Mesendoderm (in vitro differentiated cells): ENCODE results near the gene P2RY4.
"Not testable (repeated sequence)": the region's sequence is repeated elsewhere in the genome, so short reads cannot be mapped to it uniquely, and the experiment has no call there.

Experiments
- DNase-seq: peaks from one replicate; pipeline ENCODE4 v3.0.0; 2013
- H2AK5ac ChIP-seq: 2 replicates; pipeline ENCODE4 v1.6.1; 2013; ENCODE audit warnings: low read length, inconsistent platforms
- H2BK120ac ChIP-seq: 2 replicates; pipeline ENCODE4 v1.6.1; 2013; ENCODE audit warnings: low read depth, mild to moderate bottlenecking, low read length, moderate library complexity, mixed read lengths
- H2BK15ac ChIP-seq: replicated peaks from 2 replicates; pipeline ENCODE4 v1.6.1; 2013; ENCODE audit warnings: low read depth, mild to moderate bottlenecking, moderate library complexity
- H2BK5ac ChIP-seq: 2 replicates; pipeline ENCODE4 v1.6.1; 2013; ENCODE audit warnings: low read length, inconsistent platforms
- H3K18ac ChIP-seq: 2 replicates; pipeline ENCODE4 v1.6.1; 2013; ENCODE audit warnings: mild to moderate bottlenecking, low read length, mixed read lengths
- H3K23ac ChIP-seq: one replicate; pipeline ENCODE4 v1.6.1; 2013; ENCODE audit warnings: low read length
- H3K27ac ChIP-seq: 2 replicates; pipeline ENCODE4 v1.5.1; 2013; ENCODE audit warnings: low read depth, mild to moderate bottlenecking, inconsistent platforms, low read length, moderate library complexity
- H3K27me3 ChIP-seq: 2 replicates; pipeline ENCODE4 v1.6.1; 2013; ENCODE audit warnings: low read length, control low read depth, mild to moderate bottlenecking, inconsistent platforms; ENCODE audit not compliant: insufficient read depth, poor library complexity
- H3K36me3 ChIP-seq: 2 replicates; pipeline ENCODE4 v1.6.1; 2013; ENCODE audit warnings: low read length, inconsistent platforms; ENCODE audit not compliant: control insufficient read depth, insufficient read depth
- H3K4ac ChIP-seq: one replicate; pipeline ENCODE4 v1.6.1; 2013; ENCODE audit warnings: low read depth, mild to moderate bottlenecking, low read length, moderate library complexity
- H3K4me1 ChIP-seq: 2 replicates; pipeline ENCODE4 v1.6.1; 2013; ENCODE audit warnings: low read depth, low read length, inconsistent platforms; ENCODE audit not compliant: control insufficient read depth
- H3K4me2 ChIP-seq: 2 replicates; pipeline ENCODE4 v1.6.1; 2013; ENCODE audit warnings: low read length
- H3K4me3 ChIP-seq: 2 replicates; pipeline ENCODE4 v1.5.1; 2013; ENCODE audit warnings: mild to moderate bottlenecking, low read length
- H3K56ac ChIP-seq: one replicate; pipeline ENCODE4 v1.6.1; 2013; ENCODE audit warnings: low read length
- H3K79me1 ChIP-seq: 2 replicates; pipeline ENCODE4 v1.6.1; 2013; ENCODE audit warnings: low read length, inconsistent platforms
- H3K79me2 ChIP-seq: 2 replicates; pipeline ENCODE4 v1.6.1; 2013; ENCODE audit warnings: mild to moderate bottlenecking, low read length; ENCODE audit not compliant: control insufficient read depth, insufficient read depth
- H3K9ac ChIP-seq: 2 replicates; pipeline ENCODE4 v1.6.1; 2013; ENCODE audit warnings: low read length, inconsistent platforms
- H4K5ac ChIP-seq: one replicate; pipeline ENCODE4 v1.6.1; 2013; ENCODE audit warnings: low read length
- H4K8ac ChIP-seq: one replicate; pipeline ENCODE4 v1.6.1; 2013; ENCODE audit warnings: low read depth, mild to moderate bottlenecking, control low read depth, low read length, moderate library complexity
- WGBS: extraction: QIAGEN DNeasy Blood & Tissue Kit; methylation state at CpG from one replicate; pipeline ENCODE4 v1.1.7; 2013; ENCODE audit warnings: low lambda C conversion rate, missing lambda C conversion rate; ENCODE audit not compliant: insufficient coverage; ENCODE audit errors: extremely low coverage; 5-methylcytosine and 5-hydroxymethylcytosine counted together

P2RY4 gene

DNA sequence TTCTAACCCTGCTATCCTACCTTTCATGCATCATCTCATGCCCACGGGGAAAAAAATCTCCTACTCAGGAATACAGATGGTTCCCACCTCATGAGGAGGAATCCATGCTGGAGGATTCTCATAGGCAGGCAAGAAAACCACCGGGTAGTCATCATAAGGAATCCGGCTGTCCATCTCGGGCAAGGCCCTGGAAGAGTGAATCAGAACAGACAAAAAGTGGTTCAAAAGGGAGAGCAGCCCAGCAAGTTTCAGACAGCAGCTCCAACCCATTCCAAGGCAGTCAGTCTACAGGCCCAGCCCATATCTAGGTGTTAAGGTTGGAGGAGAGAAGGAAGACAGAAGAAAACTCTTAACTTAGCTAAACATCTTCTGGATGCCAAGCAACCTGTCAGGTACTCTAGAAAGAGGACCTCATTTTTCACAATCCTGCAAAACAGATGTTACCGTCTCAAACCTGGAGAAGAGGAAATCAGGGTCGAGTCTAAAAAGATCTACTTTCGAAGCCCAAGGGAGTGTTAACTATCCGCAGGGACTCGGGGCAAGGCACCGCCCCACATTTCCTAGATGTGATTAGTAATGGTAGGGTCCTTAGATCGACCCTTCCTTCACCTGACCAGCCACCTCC, 29.3 kb upstream of the P2RY4 start:
- H3K27ac ChIP-seq: no peak overlapping the region

DNA sequence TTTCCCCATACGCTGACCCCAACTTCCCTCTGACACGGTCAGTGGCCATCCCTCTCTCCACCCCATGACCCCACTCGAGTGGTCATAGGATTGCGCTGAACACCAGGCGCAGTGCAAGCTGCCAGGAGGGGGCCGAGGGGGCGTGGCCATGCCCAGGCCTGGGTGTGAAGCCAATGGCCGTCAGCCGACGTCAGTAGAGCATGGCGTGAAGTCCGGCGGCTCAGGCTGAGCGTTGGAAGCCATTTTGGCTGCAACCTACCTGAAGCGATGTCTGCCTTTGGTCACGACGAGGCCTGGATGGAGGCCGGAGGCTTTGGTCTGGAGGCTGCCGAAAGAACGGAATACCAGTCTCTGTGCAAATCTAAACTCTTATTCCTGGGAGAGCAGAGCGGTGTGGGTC, 21.9 kb upstream of the P2RY4 start, which contains the start of gene RAB41:
Gene RAB41, plus strand, starts transcription at position 222 of the 400 bp plus-strand sequence. Its CDS starts 46 bp downstream, at position 268.
- Histone ChIP-seq H3K4me1 (no peaks in the 10 kb centered on the region), H3K18ac (no peak within 1 kb of the TSS), H2BK15ac (no peak within 1 kb of the TSS), H2BK5ac (no peak within 1 kb of the TSS), H3K27me3 (no peaks in the 10 kb centered on the region), H2BK120ac (no peak within 1 kb of the TSS), H3K36me3 (no peaks in the 10 kb centered on the region), H3K27ac (no peak within 1 kb of the TSS), H4K5ac (no peak within 1 kb of the TSS), H3K23ac (no peak within 1 kb of the TSS), H3K4ac (no peak within 1 kb of the TSS), H4K8ac (no peak within 1 kb of the TSS), H3K79me1 (no peaks in the 10 kb centered on the region), H2AK5ac (no peak within 1 kb of the TSS), H3K9ac (no peak within 1 kb of the TSS), H3K4me3 (no peak within 1 kb of the TSS), H3K79me2 (no peaks in the 10 kb centered on the region), H3K56ac (no peak within 1 kb of the TSS), H3K4me2 (no peak within 1 kb of the TSS)
- no CpG with 5 or more reads among the region's 21 CpGs for WGBS
- DNase-seq: no peak

More for the DNA sequence above, 29.3 kb upstream of the P2RY4 start:
- Histone ChIP-seq H3K79me1 (no peaks in the 10 kb centered on the region), H3K23ac (no peak overlapping the region), H3K4me3 (peak overlapping the region; percentile 77), H2BK15ac (no peak overlapping the region), H3K36me3 (no peaks in the 10 kb centered on the region), H2BK5ac (no peak overlapping the region), H4K5ac (no peak overlapping the region), H4K8ac (no peak overlapping the region), H3K27me3 (no peaks in the 10 kb centered on the region), H3K4me2 (peak overlapping the region; percentile 68), H3K9ac (peak overlapping the region; percentile 86), H3K79me2 (peaks cover 3% of the 10 kb centered on the region), H2BK120ac (no peak overlapping the region), H2AK5ac (no peak overlapping the region), H3K18ac (no peak overlapping the region), H3K56ac (peak overlapping the region; percentile 95), H3K4me1 (no peaks in the 10 kb centered on the region), H3K4ac (no peak overlapping the region)
- DNase-seq: no peak
- no CpG with 5 or more reads among the region's 11 CpGs for WGBS

DNA sequence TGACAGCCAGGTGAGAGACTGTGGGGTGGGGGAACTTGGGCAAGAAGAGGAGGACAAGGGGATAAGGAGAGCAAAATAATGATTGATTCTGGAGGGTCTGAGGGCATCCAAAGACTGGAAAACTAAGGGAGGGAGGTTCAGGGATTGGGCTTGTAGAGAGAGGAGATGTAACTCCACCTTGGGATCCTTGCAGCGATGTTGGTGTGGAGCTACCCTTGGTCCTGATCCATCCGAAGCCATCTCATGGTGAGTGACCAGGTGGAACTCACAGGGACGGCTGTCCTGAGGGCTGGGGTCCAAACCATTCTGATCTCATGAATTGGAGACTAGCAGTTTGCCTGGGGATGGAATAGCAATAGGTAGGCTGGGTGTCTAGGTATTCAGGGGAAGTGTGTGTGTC, 20.6 kb upstream of the P2RY4 start:
- Histone ChIP-seq H3K9ac (no peak overlapping the region), H3K36me3 (no peaks in the 10 kb centered on the region), H2BK120ac (no peak overlapping the region), H4K8ac (no peak overlapping the region), H2AK5ac (no peak overlapping the region), H3K79me2 (no peaks in the 10 kb centered on the region), H2BK5ac (no peak overlapping the region), H3K27me3 (no peaks in the 10 kb centered on the region), H3K23ac (no peak overlapping the region), H3K4ac (no peak overlapping the region), H4K5ac (no peak overlapping the region), H2BK15ac (no peak overlapping the region), H3K4me3 (no peak overlapping the region), H3K18ac (no peak overlapping the region), H3K56ac (no peak overlapping the region), H3K4me1 (no peaks in the 10 kb centered on the region), H3K79me1 (no peaks in the 10 kb centered on the region), H3K4me2 (no peak overlapping the region), H3K27ac (no peak overlapping the region)
- DNase-seq: no peak
- WGBS: no CpG with 5 or more reads among the region's 3 CpGs

DNA sequence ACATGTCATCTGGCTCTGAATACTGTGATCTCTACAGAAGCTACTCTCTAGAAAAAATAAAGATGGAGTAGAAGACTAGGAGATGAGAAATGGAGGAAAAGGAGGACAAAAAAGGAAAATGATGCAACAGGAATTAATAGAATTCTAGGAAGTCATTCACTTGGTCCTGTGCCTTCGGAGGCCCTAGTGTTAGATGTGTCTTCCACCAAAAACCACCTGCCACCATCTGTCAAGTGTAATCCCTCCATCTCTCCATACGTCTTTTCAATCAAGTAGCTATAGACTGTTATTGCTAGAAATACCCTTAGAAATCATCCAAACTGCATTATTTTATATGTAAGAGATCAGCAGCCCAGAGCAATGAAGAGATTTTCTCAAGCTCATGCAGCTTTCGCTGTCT, 19.1 kb upstream of the P2RY4 start:
- H4K5ac ChIP-seq: no peak overlapping the region
- no peak overlapping the region for H4K8ac ChIP-seq
- H2BK15ac ChIP-seq: no peak overlapping the region
- no peaks in the 10 kb centered on the region for H3K27me3 ChIP-seq
- H3K79me1 ChIP-seq: no peaks in the 10 kb centered on the region
- DNase-seq: no peak
- H3K4ac ChIP-seq: no peak overlapping the region
- no peak overlapping the region for H3K4me2 ChIP-seq
- no peak overlapping the region for H3K4me3 ChIP-seq
- H3K9ac ChIP-seq: no peak overlapping the region
- H2BK120ac ChIP-seq: no peak overlapping the region
- no peak overlapping the region for H2BK5ac ChIP-seq
- H3K23ac ChIP-seq: no peak overlapping the region
- no peaks in the 10 kb centered on the region for H3K4me1 ChIP-seq
- no peaks in the 10 kb centered on the region for H3K79me2 ChIP-seq
- no peak overlapping the region for H3K18ac ChIP-seq
- no CpG with 5 or more reads among the region's 3 CpGs for WGBS
- no peaks in the 10 kb centered on the region for H3K36me3 ChIP-seq
- H3K56ac ChIP-seq: no peak overlapping the region
- H2AK5ac ChIP-seq: no peak overlapping the region
- no peak overlapping the region for H3K27ac ChIP-seq

DNA sequence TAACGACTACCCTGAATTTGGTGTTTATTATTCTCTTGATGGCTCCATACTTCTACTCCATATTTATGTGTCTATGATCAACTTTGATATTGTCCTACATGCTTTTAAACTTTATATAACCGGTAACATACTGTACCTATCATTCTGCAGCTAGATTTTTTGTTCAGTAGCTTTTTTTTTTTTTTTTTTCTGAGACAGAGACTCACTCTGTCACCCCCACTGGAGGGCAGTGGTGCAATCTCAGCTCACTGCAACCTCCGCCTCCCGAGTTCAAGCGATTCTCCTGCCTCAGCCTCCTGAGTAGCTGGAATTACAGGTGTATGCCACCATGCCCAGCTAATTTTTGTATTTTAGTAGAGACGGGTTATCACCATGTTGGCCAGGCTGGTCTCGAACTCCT, 14.0 kb upstream of the P2RY4 start:
- no CpG with 5 or more reads among the region's 7 CpGs for WGBS
- H3K4me2 ChIP-seq, H3K27ac ChIP-seq, H3K4ac ChIP-seq, H3K9ac ChIP-seq, H2AK5ac ChIP-seq, H3K23ac ChIP-seq, H3K79me1 ChIP-seq, H3K4me1 ChIP-seq, H3K56ac ChIP-seq, DNase-seq, H2BK15ac ChIP-seq, H3K18ac ChIP-seq, H2BK5ac ChIP-seq, H3K27me3 ChIP-seq, H3K79me2 ChIP-seq, H3K36me3 ChIP-seq, H2BK120ac ChIP-seq, H4K5ac ChIP-seq, H4K8ac ChIP-seq, H3K4me3 ChIP-seq: not testable (repeated sequence)

DNA sequence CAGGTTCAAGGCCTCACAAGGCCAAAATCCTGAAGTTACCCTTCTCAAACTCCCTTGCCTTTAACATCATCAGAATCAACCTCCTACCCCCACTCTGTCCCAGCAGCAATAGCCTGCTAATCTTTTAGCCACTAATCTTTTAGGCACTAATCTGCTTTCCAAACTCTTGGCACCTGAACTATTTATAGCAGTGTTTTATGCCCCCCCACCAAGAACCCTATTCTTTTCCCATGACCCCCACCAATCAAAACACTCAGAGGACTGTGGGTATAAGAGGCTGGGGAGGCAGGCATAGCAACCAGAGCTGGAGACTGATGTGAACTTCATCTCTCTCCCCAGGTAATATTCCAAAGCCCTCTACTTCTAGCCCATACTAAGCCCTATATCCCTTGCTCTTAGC, 8.0 kb upstream of the P2RY4 start, which contains the start of gene ARR3:
Gene ARR3, plus strand, starts transcription at position 301 of the 400 bp plus-strand sequence. CDS start 1,052 bp downstream, outside the sequence.
- H3K4me2 ChIP-seq: no peak within 1 kb of the TSS
- H3K23ac ChIP-seq: no peak within 1 kb of the TSS
- H3K79me2 ChIP-seq: no peaks in the 10 kb centered on the region
- no peak within 1 kb of the TSS for H2BK5ac ChIP-seq
- no peaks in the 10 kb centered on the region for H3K36me3 ChIP-seq
- no peaks in the 10 kb centered on the region for H3K4me1 ChIP-seq
- no peaks in the 10 kb centered on the region for H3K27me3 ChIP-seq
- H3K79me1 ChIP-seq: no peaks in the 10 kb centered on the region
- no peak within 1 kb of the TSS for H3K9ac ChIP-seq
- H2BK120ac ChIP-seq: no peak within 1 kb of the TSS
- no peak for DNase-seq
- H3K56ac ChIP-seq: no peak within 1 kb of the TSS
- H3K4ac ChIP-seq: no peak within 1 kb of the TSS
- no peak within 1 kb of the TSS for H3K4me3 ChIP-seq
- H2AK5ac ChIP-seq: no peak within 1 kb of the TSS
- H4K5ac ChIP-seq: no peak within 1 kb of the TSS
- H4K8ac ChIP-seq: no peak within 1 kb of the TSS
- no peak within 1 kb of the TSS for H3K18ac ChIP-seq
- H2BK15ac ChIP-seq: no peak within 1 kb of the TSS
- H3K27ac ChIP-seq: no peak within 1 kb of the TSS
